ENCODE data around the gene TENT5D.

TENT5D gene

GRCh38 chrX:80471582-80471981 lies 51.3 kb downstream of the TENT5D start:
- Histone ChIP-seq H3K27me3 (ENCODE audit: control insufficient read depth, insufficient read depth, low read length, poor library complexity, severe bottlenecking) (no peaks in the 10 kb centered on the region), H3K36me3 (ENCODE audit: control insufficient read depth, insufficient read depth, low read length) (no peaks in the 10 kb centered on the region), H3K27ac (ENCODE audit: insufficient read depth, low read depth, low read length, poor library complexity, severe bottlenecking) (no peak overlapping the region), H3K4me3 (ENCODE audit: insufficient read depth, low read depth, low read length) (no peak overlapping the region), H3K9me3 (ENCODE audit: control insufficient read depth, low read length) (no peaks in the 10 kb centered on the region), H3K4me1 (ENCODE audit: control insufficient read depth, insufficient read depth, low read length) (no peaks in the 10 kb centered on the region)

- Histone ChIP-seq H3K4me3 (ENCODE audit: insufficient read depth, low read depth, low read length) (no peak overlapping the region), H3K9me3 (ENCODE audit: control insufficient read depth, low read length) (no peaks in the 10 kb centered on the region), H3K36me3 (ENCODE audit: control insufficient read depth, insufficient read depth, low read length) (no peaks in the 10 kb centered on the region), H3K27me3 (ENCODE audit: control insufficient read depth, insufficient read depth, low read length, poor library complexity, severe bottlenecking) (no peaks in the 10 kb centered on the region), H3K4me1 (ENCODE audit: control insufficient read depth, insufficient read depth, low read length) (no peaks in the 10 kb centered on the region), H3K27ac (ENCODE audit: insufficient read depth, low read depth, low read length, poor library complexity, severe bottlenecking) (no peak overlapping the region)
Observed at GRCh38 chrX:80485543-80485942, 65.3 kb downstream of the TENT5D start.

GRCh38 chrX:80486299-80486698 lies 66.1 kb downstream of the TENT5D start:
- Histone ChIP-seq H3K27me3 (ENCODE audit: control insufficient read depth, insufficient read depth, low read length, poor library complexity, severe bottlenecking) (no peaks in the 10 kb centered on the region), H3K9me3 (ENCODE audit: control insufficient read depth, low read length) (no peaks in the 10 kb centered on the region), H3K36me3 (ENCODE audit: control insufficient read depth, insufficient read depth, low read length) (no peaks in the 10 kb centered on the region), H3K4me1 (ENCODE audit: control insufficient read depth, insufficient read depth, low read length) (no peaks in the 10 kb centered on the region), H3K27ac (ENCODE audit: insufficient read depth, low read depth, low read length, poor library complexity, severe bottlenecking) (no peak overlapping the region), H3K4me3 (ENCODE audit: insufficient read depth, low read depth, low read length) (no peak overlapping the region)
- WGBS, 2 experiments = 93 to 100% methylated on average over 1 of the region's 1 CpG

GRCh38 chrX:80489166-80489565 lies 68.9 kb downstream of the TENT5D start:
- Histone ChIP-seq H3K4me1 (ENCODE audit: control insufficient read depth, insufficient read depth, low read length) (no peaks in the 10 kb centered on the region), H3K9me3 (ENCODE audit: control insufficient read depth, low read length) (no peaks in the 10 kb centered on the region), H3K27ac (ENCODE audit: insufficient read depth, low read depth, low read length, poor library complexity, severe bottlenecking) (no peak overlapping the region), H3K27me3 (ENCODE audit: control insufficient read depth, insufficient read depth, low read length, poor library complexity, severe bottlenecking) (no peaks in the 10 kb centered on the region), H3K36me3 (ENCODE audit: control insufficient read depth, insufficient read depth, low read length) (no peaks in the 10 kb centered on the region), H3K4me3 (ENCODE audit: insufficient read depth, low read depth, low read length) (no peak overlapping the region)
